NCI-H345 treated with DMSO at 0.1 percent for 48 hours (cell line): ENCODE data around the gene TCEA2.

Experiments
- DNase-seq: peaks from one replicate; lab custom pipeline; 2025; ENCODE audit not compliant: unreplicated experiment; lab: John Stamatoyannopoulos, UW

Gene TCEA2

DNA sequence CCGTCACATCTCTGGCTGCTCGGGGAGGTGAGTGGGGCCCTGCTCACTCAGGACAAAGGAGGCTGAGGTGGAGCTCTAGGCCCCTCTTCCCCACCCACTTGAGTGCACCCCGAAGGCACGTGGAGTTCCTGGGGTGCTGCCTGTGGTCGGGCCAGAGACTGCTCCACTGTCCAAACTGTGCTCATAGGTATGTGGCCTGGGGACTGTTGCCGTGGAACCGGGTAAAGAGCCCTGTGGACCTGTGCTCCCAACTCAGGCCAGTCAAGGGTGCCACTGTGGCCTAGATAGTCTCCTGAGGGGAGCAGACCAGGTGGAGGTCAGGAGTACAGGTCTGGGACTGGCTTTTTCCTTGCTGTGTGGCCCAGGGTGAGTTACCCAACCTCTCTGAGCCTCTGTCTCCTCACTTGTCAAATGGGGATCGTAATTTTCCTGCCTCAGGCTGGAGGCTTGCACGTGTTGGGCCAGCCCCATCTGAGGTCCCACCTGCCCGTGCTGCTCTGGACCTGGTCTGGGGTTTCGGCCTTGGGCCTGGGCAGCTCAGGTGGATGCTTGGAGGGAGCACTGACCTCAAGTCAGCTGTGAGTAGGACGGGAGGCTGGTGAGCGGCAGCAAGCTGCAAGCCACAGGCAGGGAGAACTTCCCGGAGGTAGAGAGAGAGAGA, 56.8 kb downstream of the TCEA2 start:
- DNase-seq = no peak

DNA sequence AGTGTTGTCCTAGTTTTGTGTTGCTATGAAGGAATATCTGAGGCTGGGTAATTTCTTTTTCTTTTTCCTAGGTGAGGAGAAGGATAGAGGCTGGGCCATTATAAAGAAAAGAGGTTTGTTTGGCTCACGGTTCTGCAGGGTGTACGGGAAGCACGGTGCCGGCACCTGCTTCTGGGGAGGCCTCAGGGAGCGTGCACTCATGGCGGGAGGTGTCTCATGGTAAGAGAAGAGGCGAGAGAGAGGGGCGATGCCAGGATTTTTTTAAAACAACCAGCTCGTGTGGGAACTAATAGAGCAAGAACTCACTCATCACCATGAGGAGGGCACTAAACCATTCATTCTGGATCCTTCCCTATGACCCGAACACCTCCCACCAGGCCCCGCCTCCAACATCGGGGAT, 58.6 kb downstream of the TCEA2 start:
- no peak for DNase-seq
